ENCODE results near the gene MIPEP.
"Not testable (repeated sequence)": the region's sequence is repeated elsewhere in the genome, so short reads cannot be mapped to it uniquely, and the experiment has no call there.

The MIPEP gene

GRCh38 chr13:23746141-23746540, 143.1 kb downstream of the MIPEP start:
- H3K79me1 ChIP-seq (ENCODE audit: low read length); H3K36me3 ChIP-seq (ENCODE audit: control insufficient read depth, insufficient read depth, low read length); H3K27me3 ChIP-seq (ENCODE audit: insufficient read depth, low read length, poor library complexity); H4K5ac ChIP-seq (ENCODE audit: low read length); H2BK15ac ChIP-seq (replicated peaks; ENCODE audit: low read depth); H3K9ac ChIP-seq (ENCODE audit: low read length); H3K4me2 ChIP-seq (ENCODE audit: low read length); DNase-seq; H3K56ac ChIP-seq (ENCODE audit: low read length); H3K4ac ChIP-seq (ENCODE audit: low read depth, low read length); H2AK5ac ChIP-seq (ENCODE audit: low read length); H4K8ac ChIP-seq (ENCODE audit: low read depth, low read length); H3K4me1 ChIP-seq (ENCODE audit: control insufficient read depth, low read depth, low read length); H3K18ac ChIP-seq (ENCODE audit: low read length); H3K4me3 ChIP-seq (ENCODE audit: low read length); H2BK5ac ChIP-seq (ENCODE audit: low read length); H3K79me2 ChIP-seq (ENCODE audit: control insufficient read depth, insufficient read depth, low read length); H2BK120ac ChIP-seq (ENCODE audit: low read depth, low read length); H3K27ac ChIP-seq (ENCODE audit: low read depth, low read length); H3K23ac ChIP-seq (ENCODE audit: low read length): not testable (repeated sequence)
- WGBS (ENCODE audit: extremely low coverage, insufficient coverage, low lambda C conversion rate), result no CpG with 5 or more reads among the region's 5 CpGs

GRCh38 chr13:23744315-23744714, 144.9 kb downstream of the MIPEP start:
- no peak overlapping the region for H4K5ac ChIP-seq (ENCODE audit: low read length)
- H3K4me2 ChIP-seq (ENCODE audit: low read length), result no peak overlapping the region
- H2AK5ac ChIP-seq (ENCODE audit: low read length), result no peak overlapping the region
- no peak overlapping the region for H3K4ac ChIP-seq (ENCODE audit: low read depth, low read length)
- H3K27ac ChIP-seq (ENCODE audit: low read depth, low read length), result no peak overlapping the region
- H4K8ac ChIP-seq (ENCODE audit: low read depth, low read length), result no peak overlapping the region
- no peak overlapping the region for H2BK120ac ChIP-seq (ENCODE audit: low read depth, low read length)
- no peak overlapping the region for H2BK5ac ChIP-seq (ENCODE audit: low read length)
- no peak overlapping the region for H3K9ac ChIP-seq (ENCODE audit: low read length)
- no peak overlapping the region for H3K56ac ChIP-seq (ENCODE audit: low read length)
- H3K79me2 ChIP-seq (ENCODE audit: control insufficient read depth, insufficient read depth, low read length), result no peaks in the 10 kb centered on the region
- H3K36me3 ChIP-seq (ENCODE audit: control insufficient read depth, insufficient read depth, low read length), result no peaks in the 10 kb centered on the region
- H3K18ac ChIP-seq (ENCODE audit: low read length), result no peak overlapping the region
- no peak overlapping the region for H3K4me3 ChIP-seq (ENCODE audit: low read length)
- no peak overlapping the region for H2BK15ac ChIP-seq (replicated peaks; ENCODE audit: low read depth)
- H3K27me3 ChIP-seq (ENCODE audit: insufficient read depth, low read length, poor library complexity), result no peaks in the 10 kb centered on the region
- H3K4me1 ChIP-seq (ENCODE audit: control insufficient read depth, low read depth, low read length), result no peaks in the 10 kb centered on the region
- no peak overlapping the region for H3K23ac ChIP-seq (ENCODE audit: low read length)
- no peaks in the 10 kb centered on the region for H3K79me1 ChIP-seq (ENCODE audit: low read length)
- no peak for DNase-seq

GRCh38 chr13:23743278-23744076, 145.7 kb downstream of the MIPEP start:
- Histone ChIP-seq H3K4me2 (ENCODE audit: low read length) (no peak overlapping the region), H3K79me1 (ENCODE audit: low read length) (no peaks in the 10 kb centered on the region), H3K4me3 (ENCODE audit: low read length) (no peak overlapping the region), H2AK5ac (ENCODE audit: low read length) (no peak overlapping the region), H2BK15ac (replicated peaks; ENCODE audit: low read depth) (no peak overlapping the region), H3K79me2 (ENCODE audit: control insufficient read depth, insufficient read depth, low read length) (no peaks in the 10 kb centered on the region), H3K4me1 (ENCODE audit: control insufficient read depth, low read depth, low read length) (no peaks in the 10 kb centered on the region), H2BK5ac (ENCODE audit: low read length) (no peak overlapping the region), H2BK120ac (ENCODE audit: low read depth, low read length) (no peak overlapping the region), H3K4ac (ENCODE audit: low read depth, low read length) (no peak overlapping the region), H3K27ac (ENCODE audit: low read depth, low read length) (no peak overlapping the region), H4K8ac (ENCODE audit: low read depth, low read length) (no peak overlapping the region), H3K9ac (ENCODE audit: low read length) (no peak overlapping the region), H3K23ac (ENCODE audit: low read length) (no peak overlapping the region), H3K18ac (ENCODE audit: low read length) (no peak overlapping the region), H3K36me3 (ENCODE audit: control insufficient read depth, insufficient read depth, low read length) (no peaks in the 10 kb centered on the region), H4K5ac (ENCODE audit: low read length) (no peak overlapping the region), H3K56ac (ENCODE audit: low read length) (no peak overlapping the region), H3K27me3 (ENCODE audit: insufficient read depth, low read length, poor library complexity) (no peaks in the 10 kb centered on the region)
- no peak for DNase-seq
- 100% methylated on average over 1 of the region's 8 CpGs for WGBS (ENCODE audit: extremely low coverage, insufficient coverage, low lambda C conversion rate)

- no peaks in the 10 kb centered on the region for H3K36me3 ChIP-seq (ENCODE audit: control insufficient read depth, insufficient read depth, low read length)
- no peak overlapping the region for H3K4me3 ChIP-seq (ENCODE audit: low read length)
- H4K8ac ChIP-seq (ENCODE audit: low read depth, low read length), result no peak overlapping the region
- no peak overlapping the region for H4K5ac ChIP-seq (ENCODE audit: low read length)
- H3K4me1 ChIP-seq (ENCODE audit: control insufficient read depth, low read depth, low read length), result no peaks in the 10 kb centered on the region
- no peak overlapping the region for H3K4ac ChIP-seq (ENCODE audit: low read depth, low read length)
- H2BK15ac ChIP-seq (replicated peaks; ENCODE audit: low read depth), result no peak overlapping the region
- H3K79me1 ChIP-seq (ENCODE audit: low read length), result no peaks in the 10 kb centered on the region
- H3K4me2 ChIP-seq (ENCODE audit: low read length), result no peak overlapping the region
- no peaks in the 10 kb centered on the region for H3K79me2 ChIP-seq (ENCODE audit: control insufficient read depth, insufficient read depth, low read length)
- no peak overlapping the region for H3K27ac ChIP-seq (ENCODE audit: low read depth, low read length)
- no peaks in the 10 kb centered on the region for H3K27me3 ChIP-seq (ENCODE audit: insufficient read depth, low read length, poor library complexity)
- no peak overlapping the region for H3K9ac ChIP-seq (ENCODE audit: low read length)
- no peak overlapping the region for H3K23ac ChIP-seq (ENCODE audit: low read length)
- H2BK5ac ChIP-seq (ENCODE audit: low read length), result no peak overlapping the region
- peak; percentile 65 for DNase-seq
- no peak overlapping the region for H2BK120ac ChIP-seq (ENCODE audit: low read depth, low read length)
- no CpG with 5 or more reads among the region's 4 CpGs for WGBS (ENCODE audit: extremely low coverage, insufficient coverage, low lambda C conversion rate)
- no peak overlapping the region for H3K18ac ChIP-seq (ENCODE audit: low read length)
- no peak overlapping the region for H3K56ac ChIP-seq (ENCODE audit: low read length)
- no peak overlapping the region for H2AK5ac ChIP-seq (ENCODE audit: low read length)
These were observed 147.2 kb downstream of the MIPEP start for GRCh38 chr13:23741879-23742510.

GRCh38 chr13:23740002-23740401, 149.2 kb downstream of the MIPEP start:
- no CpG with 5 or more reads among the region's 4 CpGs for WGBS (ENCODE audit: extremely low coverage, insufficient coverage, low lambda C conversion rate)
- H2BK5ac ChIP-seq (ENCODE audit: low read length), result no peak overlapping the region
- H3K23ac ChIP-seq (ENCODE audit: low read length), result no peak overlapping the region
- no peaks in the 10 kb centered on the region for H3K79me2 ChIP-seq (ENCODE audit: control insufficient read depth, insufficient read depth, low read length)
- no peak overlapping the region for H2AK5ac ChIP-seq (ENCODE audit: low read length)
- H4K8ac ChIP-seq (ENCODE audit: low read depth, low read length), result no peak overlapping the region
- H3K18ac ChIP-seq (ENCODE audit: low read length), result no peak overlapping the region
- no peaks in the 10 kb centered on the region for H3K27me3 ChIP-seq (ENCODE audit: insufficient read depth, low read length, poor library complexity)
- H2BK120ac ChIP-seq (ENCODE audit: low read depth, low read length), result no peak overlapping the region
- H3K56ac ChIP-seq (ENCODE audit: low read length), result no peak overlapping the region
- H3K4me3 ChIP-seq (ENCODE audit: low read length), result no peak overlapping the region
- H3K9ac ChIP-seq (ENCODE audit: low read length), result no peak overlapping the region
- no peak overlapping the region for H3K27ac ChIP-seq (ENCODE audit: low read depth, low read length)
- no peak overlapping the region for H3K4ac ChIP-seq (ENCODE audit: low read depth, low read length)
- H3K36me3 ChIP-seq (ENCODE audit: control insufficient read depth, insufficient read depth, low read length), result no peaks in the 10 kb centered on the region
- no peaks in the 10 kb centered on the region for H3K4me1 ChIP-seq (ENCODE audit: control insufficient read depth, low read depth, low read length)
- H3K4me2 ChIP-seq (ENCODE audit: low read length), result no peak overlapping the region
- DNase-seq, result no peak
- H2BK15ac ChIP-seq (replicated peaks; ENCODE audit: low read depth), result no peak overlapping the region
- no peak overlapping the region for H4K5ac ChIP-seq (ENCODE audit: low read length)
- no peaks in the 10 kb centered on the region for H3K79me1 ChIP-seq (ENCODE audit: low read length)

GRCh38 chr13:23739596-23739995, 149.6 kb downstream of the MIPEP start:
- Histone ChIP-seq H2AK5ac (ENCODE audit: low read length) (no peak overlapping the region), H2BK5ac (ENCODE audit: low read length) (no peak overlapping the region), H3K36me3 (ENCODE audit: control insufficient read depth, insufficient read depth, low read length) (no peaks in the 10 kb centered on the region), H3K79me1 (ENCODE audit: low read length) (no peaks in the 10 kb centered on the region), H2BK15ac (replicated peaks; ENCODE audit: low read depth) (no peak overlapping the region), H3K4ac (ENCODE audit: low read depth, low read length) (no peak overlapping the region), H3K4me2 (ENCODE audit: low read length) (no peak overlapping the region), H3K4me3 (ENCODE audit: low read length) (no peak overlapping the region), H3K18ac (ENCODE audit: low read length) (no peak overlapping the region), H3K23ac (ENCODE audit: low read length) (no peak overlapping the region), H3K79me2 (ENCODE audit: control insufficient read depth, insufficient read depth, low read length) (no peaks in the 10 kb centered on the region), H4K8ac (ENCODE audit: low read depth, low read length) (no peak overlapping the region), H3K56ac (ENCODE audit: low read length) (no peak overlapping the region), H3K4me1 (ENCODE audit: control insufficient read depth, low read depth, low read length) (no peaks in the 10 kb centered on the region), H3K27ac (ENCODE audit: low read depth, low read length) (no peak overlapping the region), H3K27me3 (ENCODE audit: insufficient read depth, low read length, poor library complexity) (no peaks in the 10 kb centered on the region), H3K9ac (ENCODE audit: low read length) (no peak overlapping the region), H4K5ac (ENCODE audit: low read length) (no peak overlapping the region), H2BK120ac (ENCODE audit: low read depth, low read length) (no peak overlapping the region)
- DNase-seq, result no peak
- WGBS (ENCODE audit: extremely low coverage, insufficient coverage, low lambda C conversion rate), result no CpG with 5 or more reads among the region's 3 CpGs
